AG09309 (cell line): ENCODE results near the gene GRIFIN.
"Not testable (repeated sequence)": the region's sequence is repeated elsewhere in the genome, so short reads cannot be mapped to it uniquely, and the experiment has no call there.

ENCODE experiments used
- DNase-seq: peaks from one replicate; pipeline ENCODE4 v3.0.0-alpha.2; 2010; ENCODE audit warnings: low read depth
- H3K4me3 ChIP-seq: 2 replicates; pipeline ENCODE4 v1.5.1; 2011; ENCODE audit warnings: mild to moderate bottlenecking, low read depth, low read length, moderate library complexity; ENCODE audit not compliant: control insufficient read depth
- TF ChIP-seq, protein P1 (sequence below): IDR thresholded peaks from 2 replicates; pipeline ENCODE4 v1.5.1; 2011; ENCODE audit warnings: mild to moderate bottlenecking, low read depth, low read length, inconsistent platforms; ENCODE audit not compliant: insufficient read depth, control insufficient read depth; ENCODE audit errors: missing control alignments

GRIFIN gene

GRCh38 chr7:2461268-2462026 is 14.8 kb downstream of the GRIFIN start:
- H3K4me3 ChIP-seq: no peak overlapping the region
- TF ChIP-seq, protein P1, sequence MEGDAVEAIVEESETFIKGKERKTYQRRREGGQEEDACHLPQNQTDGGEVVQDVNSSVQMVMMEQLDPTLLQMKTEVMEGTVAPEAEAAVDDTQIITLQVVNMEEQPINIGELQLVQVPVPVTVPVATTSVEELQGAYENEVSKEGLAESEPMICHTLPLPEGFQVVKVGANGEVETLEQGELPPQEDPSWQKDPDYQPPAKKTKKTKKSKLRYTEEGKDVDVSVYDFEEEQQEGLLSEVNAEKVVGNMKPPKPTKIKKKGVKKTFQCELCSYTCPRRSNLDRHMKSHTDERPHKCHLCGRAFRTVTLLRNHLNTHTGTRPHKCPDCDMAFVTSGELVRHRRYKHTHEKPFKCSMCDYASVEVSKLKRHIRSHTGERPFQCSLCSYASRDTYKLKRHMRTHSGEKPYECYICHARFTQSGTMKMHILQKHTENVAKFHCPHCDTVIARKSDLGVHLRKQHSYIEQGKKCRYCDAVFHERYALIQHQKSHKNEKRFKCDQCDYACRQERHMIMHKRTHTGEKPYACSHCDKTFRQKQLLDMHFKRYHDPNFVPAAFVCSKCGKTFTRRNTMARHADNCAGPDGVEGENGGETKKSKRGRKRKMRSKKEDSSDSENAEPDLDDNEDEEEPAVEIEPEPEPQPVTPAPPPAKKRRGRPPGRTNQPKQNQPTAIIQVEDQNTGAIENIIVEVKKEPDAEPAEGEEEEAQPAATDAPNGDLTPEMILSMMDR: no peak
- no peak for DNase-seq

- H3K4me3 ChIP-seq: no peak overlapping the region
- TF ChIP-seq, protein P1: no peak
- DNase-seq: no peak
These were observed 15.6 kb downstream of the GRIFIN start for GRCh38 chr7:2460641-2461040.

DNA sequence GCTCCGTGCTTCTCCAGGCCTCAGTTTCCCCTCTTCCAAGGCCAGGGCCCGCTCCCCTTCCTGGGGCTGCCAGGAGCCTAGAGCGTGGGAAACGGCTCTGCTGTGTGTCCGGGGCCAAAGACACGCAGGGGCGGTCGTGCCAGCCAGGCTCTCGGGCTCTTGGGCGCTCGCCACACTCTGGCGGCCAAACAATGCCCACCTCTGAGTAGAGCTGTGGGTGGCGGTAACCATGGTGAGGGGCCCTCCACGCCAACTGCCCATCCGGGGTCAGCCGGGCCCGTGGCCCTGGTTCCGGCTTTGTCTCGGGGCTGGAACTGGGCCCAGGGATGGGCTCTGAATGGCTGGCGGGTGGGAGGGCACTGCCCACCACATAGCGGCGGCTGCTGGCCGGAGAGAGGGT is 16.0 kb downstream of the GRIFIN start:
- DNase-seq: no peak
- H3K4me3 ChIP-seq: no peak overlapping the region
- TF ChIP-seq, protein P1: no peak

DNA sequence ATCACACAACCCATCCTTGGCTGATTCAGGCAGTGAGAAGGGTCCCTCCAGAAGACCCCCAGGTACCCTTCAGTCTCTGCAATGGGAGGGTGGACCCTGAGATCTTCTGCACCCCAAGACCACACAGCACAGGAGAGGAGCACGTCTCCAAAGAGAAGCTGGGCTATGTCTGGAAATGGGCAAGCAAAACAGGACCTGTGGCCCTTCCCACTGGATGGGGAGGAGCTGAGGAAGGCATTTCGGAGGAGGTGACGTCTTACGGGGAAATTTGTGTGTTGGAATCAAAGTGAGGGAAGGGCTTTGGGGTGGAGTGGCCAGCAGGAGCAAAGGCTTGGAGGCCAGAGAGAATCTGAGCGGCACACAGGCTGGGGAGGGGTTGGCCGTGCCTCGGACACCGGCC is 16.5 kb downstream of the GRIFIN start:
- no peak for DNase-seq
- TF ChIP-seq, protein P1: no peak
- H3K4me3 ChIP-seq: no peak overlapping the region

DNA sequence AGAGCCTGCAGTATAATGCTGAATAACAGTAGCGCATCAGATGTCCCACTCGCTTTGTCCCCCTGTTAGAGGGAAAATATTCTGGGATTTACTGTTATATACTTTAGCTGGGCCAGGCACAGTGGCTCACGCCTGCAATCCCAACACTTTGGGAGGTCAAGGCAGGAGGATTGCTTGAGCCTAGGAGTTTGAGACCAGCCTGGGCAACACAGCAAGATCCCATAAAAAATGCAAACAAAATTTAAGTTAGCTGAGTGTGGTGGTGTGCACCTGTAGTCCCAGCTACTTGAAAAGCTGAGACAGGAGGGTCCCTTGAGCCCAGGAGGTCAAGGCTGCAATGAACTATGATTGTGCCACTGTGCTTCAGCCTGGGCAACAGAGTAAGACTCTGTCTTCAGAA is 22.3 kb downstream of the GRIFIN start:
- H3K4me3 ChIP-seq, DNase-seq: not testable (repeated sequence)

GRCh38 chr7:2452643-2453270 is 23.4 kb downstream of the GRIFIN start:
- H3K4me3 ChIP-seq: no peak overlapping the region
- DNase-seq: no peak
- TF ChIP-seq, protein P1: no peak

GRCh38 chr7:2452074-2452507 is 24.1 kb downstream of the GRIFIN start:
- TF ChIP-seq, protein P1: no peak
- H3K4me3 ChIP-seq: no peak overlapping the region
- no peak for DNase-seq
